Naive thymus-derived CD4-positive, alpha-beta T cell (primary cell): Measurements from ENCODE around the gene FBXL4. TPM values are rescaled to one million over a fixed set of nuclear protein-coding genes. Genes with fewer than 3 reads are reported as not detected.

Source experiments
- ATAC-seq: fragments of 150-1000 bp; cut with Tn5 transposase; 2 replicates; pipeline ENCODE4 v1.10.0; 2021; ENCODE audit warnings: mild to moderate bottlenecking, moderate library complexity
- CTCF ChIA-PET: fragments of 350-600 bp; sonication (Branson Sonifier 250); formaldehyde crosslinking; loops from one replicate; lab custom pipeline; 2021; ENCODE audit warnings: antibody characterized with exemption; lab: Charles Lee
- POLR2A ChIA-PET: fragments of 350-600 bp; sonication (Branson Sonifier 250); formaldehyde crosslinking; loops from one replicate; lab custom pipeline; 2021; ENCODE audit warnings: antibody characterized with exemption, inconsistent platforms; lab: Charles Lee
- DNase-seq, 9 donors: peaks; one replicate each; pipeline versions ENCODE4 v3.0.0 to v3.0.0-alpha.2; 2020 to 2022; ENCODE audit warnings: mixed read lengths in 1 of 9
- H3K27ac ChIP-seq: one replicate; pipeline ENCODE4 v1.7.0; 2013; ENCODE audit warnings: mild to moderate bottlenecking, low read depth, low read length, moderate library complexity
- H3K27me3 ChIP-seq, 2 donors: one replicate each; pipeline ENCODE4 v1.7.0; 2013; ENCODE audit warnings: low read length in 2 of 2, mild to moderate bottlenecking in 2 of 2, moderate library complexity in 2 of 2; ENCODE audit not compliant: control insufficient read depth in 2 of 2, insufficient read depth in 2 of 2
- H3K36me3 ChIP-seq, 3 experiments: 1 replicate in 2 of 3; 2 replicates in 1 of 3; pipeline ENCODE4 v1.7.0; 2013; ENCODE audit warnings: low read length in 3 of 3, mild to moderate bottlenecking in 3 of 3, moderate library complexity in 1 of 3; ENCODE audit not compliant: insufficient read depth in 3 of 3, control insufficient read depth in 2 of 3
- H3K4me1 ChIP-seq, 2 donors: one replicate each; pipeline ENCODE4 v1.7.0; 2013; ENCODE audit warnings: low read length in 2 of 2, mild to moderate bottlenecking in 2 of 2, moderate library complexity in 1 of 2; ENCODE audit not compliant: control insufficient read depth in 2 of 2, insufficient read depth in 2 of 2
- H3K4me3 ChIP-seq: 2 replicates; pipeline ENCODE4 v1.7.0; 2013; ENCODE audit warnings: mild to moderate bottlenecking, low read length
- H3K9me3 ChIP-seq, 3 experiments: 1 replicate in 2 of 3; 2 replicates in 1 of 3; pipeline ENCODE4 v1.7.0; 2013; ENCODE audit warnings: low read length in 3 of 3; ENCODE audit not compliant: control insufficient read depth in 2 of 3
- H3K27ac Mint-ChIP-seq, 9 donors: one replicate each; pipeline ENCODE4 v1.8.0; 2020 to 2022; ENCODE audit warnings: mixed read lengths in 9 of 9, mild to moderate bottlenecking in 8 of 9, moderate library complexity in 5 of 9, inconsistent platforms in 2 of 9
- H3K27me3 Mint-ChIP-seq, 5 donors: one replicate each; pipeline ENCODE4 v1.8.0; 2021 to 2022; ENCODE audit warnings: mixed read lengths in 5 of 5, mild to moderate bottlenecking in 1 of 5
- H3K36me3 Mint-ChIP-seq, 5 donors: one replicate each; pipeline ENCODE4 v1.8.0; 2020 to 2022; ENCODE audit warnings: mixed read lengths in 5 of 5, mild to moderate bottlenecking in 3 of 5, inconsistent platforms in 1 of 5
- H3K4me1 Mint-ChIP-seq, 7 donors: one replicate each; pipeline ENCODE4 v1.8.0; 2020 to 2022; ENCODE audit warnings: mixed read lengths in 7 of 7, mild to moderate bottlenecking in 3 of 7, inconsistent platforms in 1 of 7
- H3K4me3 Mint-ChIP-seq, 10 donors: one replicate each; pipeline ENCODE4 v1.8.0; 2020 to 2022; ENCODE audit warnings: mild to moderate bottlenecking in 10 of 10, mixed read lengths in 10 of 10, moderate library complexity in 6 of 10, inconsistent platforms in 2 of 10
- H3K9me3 Mint-ChIP-seq, 11 donors: one replicate each; pipeline ENCODE4 v1.8.0; 2020 to 2022; ENCODE audit warnings: mixed read lengths in 11 of 11, mild to moderate bottlenecking in 4 of 11, inconsistent platforms in 1 of 11, moderate library complexity in 1 of 11
- intact Hi-C, 2 donors: fragments of 100-400 bp; cut with micrococcal nuclease; formaldehyde crosslinking; loops; one replicate each; pipeline ENCODE4 v1.15.1; 2023
- polyA plus RNA-seq, 2 donors: library from polyadenylated mRNA; unstranded; fragments of 300-500 nt; fragmentation: Illumina TruSeq; gene quantifications; one replicate each; pipeline ENCODE4 v1.2.3, GENCODE V29; 2021
- total RNA-seq, 6 experiments: library from RNA in 5 of 6; stranded (reverse) in 5 of 6; gene quantifications; 1 replicate in 5 of 6; 2 replicates in 1 of 6; pipeline ENCODE4 v1.2.3 and lab custom pipeline; 2021 to 2026

The FBXL4 gene
- total and polyA plus RNA-seq, 7 experiments from 2014 or later: 9.2 to 24.3 (median 13.5) TPM

GRCh38 chr6:98944168-98944567 lies 3.6 kb downstream of the FBXL4 start:
- no peak for ATAC-seq

GRCh38 chr6:98942263-98942803 lies 5.4 kb downstream of the FBXL4 start:
- H3K4me3 Mint-ChIP-seq: no peak overlapping the region
- H3K36me3 ChIP-seq: peaks cover 0 to 2% (median 0%) of the 10 kb centered on the region in 3 experiments
- peaks cover 0 to 10% (median 9%) of the 10 kb centered on the region in 3 experiments for H3K9me3 ChIP-seq
- no peak overlapping the region for H3K4me3 ChIP-seq
- POLR2A ChIA-PET: no interaction called here
- CTCF ChIA-PET: no interaction called here
- H3K27me3 Mint-ChIP-seq: no peaks in the 10 kb centered on the region
- intact Hi-C loops: loop anchor here in 1 of 2 donors (10.0 kb wide), 2 partner anchors 572 to 622 kb away; partner anchors contain the start of genes CCNC and USP45
- peaks cover 13 to 53% (median 49%) of the 10 kb centered on the region in 5 donors for H3K36me3 Mint-ChIP-seq
- no peaks in the 10 kb centered on the region for H3K27me3 ChIP-seq
- no peak overlapping the region for H3K27ac ChIP-seq
- no peak for ATAC-seq
- peaks cover 0 to 52% (median 28%) of the 10 kb centered on the region in 11 donors for H3K9me3 Mint-ChIP-seq
- H3K4me1 ChIP-seq: peaks cover 12 to 26% of the 10 kb centered on the region in 2 donors
- DNase-seq: no peak
- H3K27ac Mint-ChIP-seq: no peak overlapping the region
- peaks cover 28 to 80% (median 66%) of the 10 kb centered on the region in 7 donors for H3K4me1 Mint-ChIP-seq

More at GRCh38 chr6:98944168-98944567, 3.6 kb downstream of the FBXL4 start:
- Mint-ChIP-seq H3K27me3 (no peaks in the 10 kb centered on the region), H3K9me3 (peaks cover 0 to 40% (median 26%) of the 10 kb centered on the region in 11 donors), H3K27ac (peak overlapping the region in 1 of 9 donors; percentile 50), H3K4me3 (peak overlapping the region in 1 of 10 donors; percentile 3), H3K36me3 (peaks cover 13 to 40% (median 37%) of the 10 kb centered on the region in 5 donors), H3K4me1 (peaks cover 26 to 66% (median 50%) of the 10 kb centered on the region in 7 donors)
- H3K9me3 ChIP-seq: peaks cover 0 to 10% (median 9%) of the 10 kb centered on the region in 3 experiments
- no peak overlapping the region for H3K4me3 ChIP-seq
- H3K36me3 ChIP-seq: peaks cover 0 to 6% (median 0%) of the 10 kb centered on the region in 3 experiments
- ChIA-PET POLR2A (interaction anchor here (0.6 kb wide), 1 partner anchor 53 kb away, joined by 5 read pairs; no protein-coding TSS in a partner anchor), CTCF (no interaction called here)
- no peak for DNase-seq
- H3K27me3 ChIP-seq: no peaks in the 10 kb centered on the region
- no peak overlapping the region for H3K27ac ChIP-seq
- intact Hi-C loops: loop anchor here in 1 of 2 donors (10.0 kb wide), 2 partner anchors 571 to 621 kb away; partner anchors contain the start of genes CCNC and USP45
- H3K4me1 ChIP-seq: peaks cover 12 to 18% of the 10 kb centered on the region in 2 donors

- Mint-ChIP-seq H3K27me3 (no peaks in the 10 kb centered on the region), H3K27ac (no peak overlapping the region), H3K4me3 (no peak overlapping the region), H3K36me3 (peaks cover 13 to 55% (median 53%) of the 10 kb centered on the region in 5 donors), H3K4me1 (peaks cover 25 to 79% (median 59%) of the 10 kb centered on the region in 7 donors), H3K9me3 (peaks cover 0 to 52% (median 28%) of the 10 kb centered on the region in 11 donors)
- no peaks in the 10 kb centered on the region for H3K36me3 ChIP-seq
- no peak for DNase-seq
- intact Hi-C loops: loop anchor here in 1 of 2 donors (10.0 kb wide), 2 partner anchors 573 to 623 kb away; partner anchors contain the start of genes CCNC and USP45
- ChIA-PET CTCF (no interaction called here), POLR2A (no interaction called here)
- peaks cover 0 to 10% (median 9%) of the 10 kb centered on the region in 3 experiments for H3K9me3 ChIP-seq
- H3K27me3 ChIP-seq: no peaks in the 10 kb centered on the region
- H3K4me1 ChIP-seq: peaks cover 7 to 18% of the 10 kb centered on the region in 2 donors
- H3K4me3 ChIP-seq: no peak overlapping the region
- no peak overlapping the region for H3K27ac ChIP-seq
- no peak for ATAC-seq
Observed at GRCh38 chr6:98941319-98941718, 6.4 kb downstream of the FBXL4 start.

- Mint-ChIP-seq H3K27ac (no peak overlapping the region), H3K4me1 (peaks cover 15 to 78% (median 61%) of the 10 kb centered on the region in 7 donors)
- no peak for ATAC-seq
Observed at GRCh38 chr6:98937351-98937750, 10.4 kb downstream of the FBXL4 start.

GRCh38 chr6:98932381-98932780 lies 15.4 kb downstream of the FBXL4 start:
- CTCF ChIA-PET: no interaction called here
- H3K36me3 Mint-ChIP-seq: peaks cover 7 to 58% (median 41%) of the 10 kb centered on the region in 5 donors

More at GRCh38 chr6:98937351-98937750, 10.4 kb downstream of the FBXL4 start:
- Histone ChIP-seq H3K4me1 (peaks cover 0 to 8% of the 10 kb centered on the region in 2 donors), H3K9me3 (peaks cover 0 to 9% (median 8%) of the 10 kb centered on the region in 3 experiments), H3K27ac (no peak overlapping the region), H3K36me3 (no peaks in the 10 kb centered on the region), H3K4me3 (no peak overlapping the region), H3K27me3 (no peaks in the 10 kb centered on the region)
- Mint-ChIP-seq H3K4me3 (peak overlapping the region in 2 of 10 donors; percentile 11 to 38), H3K27me3 (no peaks in the 10 kb centered on the region), H3K9me3 (peaks cover 0 to 42% (median 24%) of the 10 kb centered on the region in 11 donors), H3K36me3 (peaks cover 16 to 72% (median 66%) of the 10 kb centered on the region in 5 donors)
- POLR2A ChIA-PET: no interaction called here
- no peak for DNase-seq
- CTCF ChIA-PET: no interaction called here
- intact Hi-C loops: no loop called here

GRCh38 chr6:98931696-98932095 lies 16.1 kb downstream of the FBXL4 start:
- no peak overlapping the region for H3K27ac ChIP-seq
- POLR2A ChIA-PET: no interaction called here
- peaks cover 0 to 3% (median 0%) of the 10 kb centered on the region in 3 experiments for H3K36me3 ChIP-seq
- DNase-seq (no peak), ATAC-seq (no peak)
- no peaks in the 10 kb centered on the region for H3K4me1 ChIP-seq
- no peaks in the 10 kb centered on the region for H3K9me3 ChIP-seq
- no peak overlapping the region for H3K4me3 ChIP-seq
- no peak overlapping the region for H3K4me3 Mint-ChIP-seq
- H3K9me3 Mint-ChIP-seq: peaks cover 0 to 3% (median 0%) of the 10 kb centered on the region in 11 donors
- no peaks in the 10 kb centered on the region for H3K27me3 Mint-ChIP-seq
- H3K36me3 Mint-ChIP-seq: peaks cover 8 to 60% (median 43%) of the 10 kb centered on the region in 5 donors
- CTCF ChIA-PET: no interaction called here
- peaks cover 0 to 69% (median 63%) of the 10 kb centered on the region in 7 donors for H3K4me1 Mint-ChIP-seq
- intact Hi-C loops: no loop called here
- H3K27me3 ChIP-seq: no peaks in the 10 kb centered on the region
- H3K27ac Mint-ChIP-seq: no peak overlapping the region

More at GRCh38 chr6:98932381-98932780, 15.4 kb downstream of the FBXL4 start:
- Histone ChIP-seq H3K27me3 (no peaks in the 10 kb centered on the region), H3K9me3 (no peaks in the 10 kb centered on the region), H3K36me3 (no peaks in the 10 kb centered on the region), H3K4me3 (no peak overlapping the region), H3K27ac (no peak overlapping the region), H3K4me1 (no peaks in the 10 kb centered on the region)
- peaks cover 0 to 3% (median 0%) of the 10 kb centered on the region in 11 donors for H3K9me3 Mint-ChIP-seq
- no peak for ATAC-seq
- peak overlapping the region in 5 of 10 donors; percentile 5 to 59 (median 13) for H3K4me3 Mint-ChIP-seq
- intact Hi-C loops: no loop called here
- H3K4me1 Mint-ChIP-seq: peaks cover 1 to 72% (median 64%) of the 10 kb centered on the region in 7 donors
- POLR2A ChIA-PET: no interaction called here
- peak overlapping the region in 3 of 9 donors; percentile 1 to 10 (median 2) for H3K27ac Mint-ChIP-seq
- no peaks in the 10 kb centered on the region for H3K27me3 Mint-ChIP-seq
- DNase-seq: no peak
